RWPE1 (cell line): Measurements from ENCODE around the gene TINCR.

Source experiments
- CTCF ChIA-PET: fragments of 350-600 bp; sonication (Branson Sonifier 250); formaldehyde crosslinking; extraction: SDS; loops from one replicate; lab custom pipeline; 2021; lab: Yijun Ruan, JAX
- POLR2A ChIA-PET: fragments of 400-600 bp; formaldehyde crosslinking; extraction: SDS; loops from one replicate; lab custom pipeline; 2020; ENCODE audit warnings: antibody characterized with exemption; ENCODE audit not compliant: low non-redundant PET; lab: Yijun Ruan, JAX
- DNase-seq: peaks from one replicate; pipeline ENCODE4 v3.0.0; 2012; ENCODE audit warnings: low spot score
- H3K27ac ChIP-seq: fragments of 450-650 bp; 2 replicates; pipeline ENCODE4 v1.5.1; 2017
- CTCF ChIP-seq: fragments of 450-650 bp; conservative IDR thresholded peaks from 2 replicates; pipeline ENCODE4 v1.5.1; 2017; ENCODE audit warnings: low read depth, mild to moderate bottlenecking

The TINCR gene

GRCh38 chr19:5533257-5533656 is 34.5 kb downstream of the TINCR start:
- no peak overlapping the region for H3K27ac ChIP-seq
- TF ChIP-seq CTCF, result no peak
- CTCF ChIA-PET, result interaction anchor here (0.6 kb wide), 1 partner anchor 10 kb away, joined by 9 read pairs; no protein-coding TSS in a partner anchor
- POLR2A ChIA-PET, result no interaction called here
- DNase-seq, result no peak

- H3K27ac ChIP-seq, result no peak overlapping the region
- POLR2A ChIA-PET, result no interaction called here
- no peak for DNase-seq
- CTCF ChIA-PET, result no interaction called here
- no peak for TF ChIP-seq CTCF
Observed at GRCh38 chr19:5530701-5531100, 37.1 kb downstream of the TINCR start.

- POLR2A ChIA-PET, result no interaction called here
- H3K27ac ChIP-seq, result no peak overlapping the region
- no peak for DNase-seq
- CTCF ChIA-PET, result no interaction called here
- no peak for TF ChIP-seq CTCF
Observed at GRCh38 chr19:5526691-5527090, 41.1 kb downstream of the TINCR start.

GRCh38 chr19:5524081-5524480 is 43.7 kb downstream of the TINCR start:
- no peak for DNase-seq
- ChIA-PET POLR2A (no interaction called here), CTCF (interaction anchor here (0.7 to 1.2 kb wide), 3 partner anchors 10 to 11 kb away, joined by 3 to 4 read pairs (median 3); no protein-coding TSS in a partner anchor)
- H3K27ac ChIP-seq, result no peak overlapping the region
- TF ChIP-seq CTCF, result no peak

GRCh38 chr19:5522106-5522505 is 45.6 kb downstream of the TINCR start:
- TF ChIP-seq CTCF, result no peak
- ChIA-PET POLR2A (no interaction called here), CTCF (interaction anchor here (0.6 kb wide), 1 partner anchor 475 kb away, joined by 4 read pairs; no protein-coding TSS in a partner anchor)
- H3K27ac ChIP-seq, result no peak overlapping the region
- DNase-seq, result no peak

GRCh38 chr19:5520501-5520900 is 47.3 kb downstream of the TINCR start:
- POLR2A ChIA-PET, result interaction anchor here (0.6 kb wide), 1 partner anchor 11 kb away, joined by 12 read pairs; no protein-coding TSS in a partner anchor
- CTCF ChIA-PET, result no interaction called here
- H3K27ac ChIP-seq, result no peak overlapping the region
- DNase-seq, result no peak
- TF ChIP-seq CTCF, result no peak

- TF ChIP-seq CTCF, result no peak
- DNase-seq, result no peak
- ChIA-PET CTCF (no interaction called here), POLR2A (no interaction called here)
- no peak overlapping the region for H3K27ac ChIP-seq
Observed at GRCh38 chr19:5519076-5519475, 48.7 kb downstream of the TINCR start.
